Measurements from ENCODE around the gene RARB.

Gene RARB

DNA sequence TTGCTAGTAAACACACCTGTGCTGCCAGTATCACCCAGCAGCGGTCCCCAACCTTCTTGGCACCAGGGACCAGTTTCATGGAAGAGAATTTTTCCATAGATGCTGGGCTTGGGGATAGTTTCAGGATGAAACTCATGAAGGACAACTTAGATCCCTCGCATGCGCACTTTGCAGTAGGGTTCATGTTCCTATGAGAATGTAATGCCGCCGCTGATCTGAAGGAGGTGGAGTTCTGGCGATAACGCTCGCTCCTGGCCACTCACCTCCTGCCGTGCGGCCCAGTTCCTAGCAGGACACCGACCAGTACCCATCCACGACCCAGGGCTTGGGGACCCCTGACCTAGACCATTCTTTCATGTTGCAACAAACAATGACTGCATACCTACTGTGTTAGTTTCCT, 146.9 kb downstream of the RARB start:
- Histone ChIP-seq H3K27me3 (ENCODE audit: insufficient read depth, poor library complexity, severe bottlenecking) (no peaks in the 10 kb centered on the region), H3K4me3 (replicated peaks; ENCODE audit: insufficient read depth, low read length) (no peak overlapping the region), H3K27ac (replicated peaks) (no peak overlapping the region)
- TF ChIP-seq, protein P1, sequence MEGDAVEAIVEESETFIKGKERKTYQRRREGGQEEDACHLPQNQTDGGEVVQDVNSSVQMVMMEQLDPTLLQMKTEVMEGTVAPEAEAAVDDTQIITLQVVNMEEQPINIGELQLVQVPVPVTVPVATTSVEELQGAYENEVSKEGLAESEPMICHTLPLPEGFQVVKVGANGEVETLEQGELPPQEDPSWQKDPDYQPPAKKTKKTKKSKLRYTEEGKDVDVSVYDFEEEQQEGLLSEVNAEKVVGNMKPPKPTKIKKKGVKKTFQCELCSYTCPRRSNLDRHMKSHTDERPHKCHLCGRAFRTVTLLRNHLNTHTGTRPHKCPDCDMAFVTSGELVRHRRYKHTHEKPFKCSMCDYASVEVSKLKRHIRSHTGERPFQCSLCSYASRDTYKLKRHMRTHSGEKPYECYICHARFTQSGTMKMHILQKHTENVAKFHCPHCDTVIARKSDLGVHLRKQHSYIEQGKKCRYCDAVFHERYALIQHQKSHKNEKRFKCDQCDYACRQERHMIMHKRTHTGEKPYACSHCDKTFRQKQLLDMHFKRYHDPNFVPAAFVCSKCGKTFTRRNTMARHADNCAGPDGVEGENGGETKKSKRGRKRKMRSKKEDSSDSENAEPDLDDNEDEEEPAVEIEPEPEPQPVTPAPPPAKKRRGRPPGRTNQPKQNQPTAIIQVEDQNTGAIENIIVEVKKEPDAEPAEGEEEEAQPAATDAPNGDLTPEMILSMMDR (IDR thresholded peaks at IDR 0.05; ENCODE audit: insufficient read depth, low read length) = no peak
- TF ChIP-seq SPI1 (IDR thresholded peaks at IDR 0.05; ENCODE audit: borderline replicate concordance, low read depth) = no peak
- TF ChIP-seq GABPA (IDR thresholded peaks at IDR 0.05; ENCODE audit: low read depth) = no peak
- TF ChIP-seq, protein P2, sequence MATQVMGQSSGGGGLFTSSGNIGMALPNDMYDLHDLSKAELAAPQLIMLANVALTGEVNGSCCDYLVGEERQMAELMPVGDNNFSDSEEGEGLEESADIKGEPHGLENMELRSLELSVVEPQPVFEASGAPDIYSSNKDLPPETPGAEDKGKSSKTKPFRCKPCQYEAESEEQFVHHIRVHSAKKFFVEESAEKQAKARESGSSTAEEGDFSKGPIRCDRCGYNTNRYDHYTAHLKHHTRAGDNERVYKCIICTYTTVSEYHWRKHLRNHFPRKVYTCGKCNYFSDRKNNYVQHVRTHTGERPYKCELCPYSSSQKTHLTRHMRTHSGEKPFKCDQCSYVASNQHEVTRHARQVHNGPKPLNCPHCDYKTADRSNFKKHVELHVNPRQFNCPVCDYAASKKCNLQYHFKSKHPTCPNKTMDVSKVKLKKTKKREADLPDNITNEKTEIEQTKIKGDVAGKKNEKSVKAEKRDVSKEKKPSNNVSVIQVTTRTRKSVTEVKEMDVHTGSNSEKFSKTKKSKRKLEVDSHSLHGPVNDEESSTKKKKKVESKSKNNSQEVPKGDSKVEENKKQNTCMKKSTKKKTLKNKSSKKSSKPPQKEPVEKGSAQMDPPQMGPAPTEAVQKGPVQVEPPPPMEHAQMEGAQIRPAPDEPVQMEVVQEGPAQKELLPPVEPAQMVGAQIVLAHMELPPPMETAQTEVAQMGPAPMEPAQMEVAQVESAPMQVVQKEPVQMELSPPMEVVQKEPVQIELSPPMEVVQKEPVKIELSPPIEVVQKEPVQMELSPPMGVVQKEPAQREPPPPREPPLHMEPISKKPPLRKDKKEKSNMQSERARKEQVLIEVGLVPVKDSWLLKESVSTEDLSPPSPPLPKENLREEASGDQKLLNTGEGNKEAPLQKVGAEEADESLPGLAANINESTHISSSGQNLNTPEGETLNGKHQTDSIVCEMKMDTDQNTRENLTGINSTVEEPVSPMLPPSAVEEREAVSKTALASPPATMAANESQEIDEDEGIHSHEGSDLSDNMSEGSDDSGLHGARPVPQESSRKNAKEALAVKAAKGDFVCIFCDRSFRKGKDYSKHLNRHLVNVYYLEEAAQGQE (IDR thresholded peaks at IDR 0.05; ENCODE audit: insufficient replicate concordance, low read depth) = no peak
- no peak for TF ChIP-seq POLR2AphosphoS5 (IDR thresholded peaks at IDR 0.05; ENCODE audit: low read depth)
- DNase-seq (ENCODE audit: low read depth in 1 of 2, low spot score in 1 of 2) = no peak

DNA sequence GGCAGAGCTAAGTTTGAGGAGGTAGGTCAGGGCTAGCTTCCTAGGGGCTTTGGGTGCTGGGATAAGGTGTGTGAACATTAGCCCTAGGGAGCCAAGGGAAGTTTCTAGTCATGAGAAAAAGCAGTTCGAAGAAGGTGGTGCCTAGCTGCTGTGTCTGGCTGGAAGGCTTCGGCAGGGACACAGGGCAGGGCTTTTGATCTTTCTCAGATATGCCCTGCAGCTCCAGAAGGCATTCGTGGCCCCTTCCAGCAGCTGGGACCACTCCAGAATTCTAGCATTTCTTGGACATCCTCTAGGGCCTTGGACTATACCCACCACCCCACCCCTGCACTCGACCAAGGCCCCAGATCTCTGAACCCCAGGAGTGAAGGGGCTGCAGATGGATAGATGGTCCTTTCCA, 148.1 kb downstream of the RARB start:
- TF ChIP-seq GABPA (IDR thresholded peaks at IDR 0.05; ENCODE audit: low read depth) (no peak), SPI1 (IDR thresholded peaks at IDR 0.05; ENCODE audit: borderline replicate concordance, low read depth) (no peak), POLR2AphosphoS5 (IDR thresholded peaks at IDR 0.05; ENCODE audit: low read depth) (no peak)
- TF ChIP-seq, protein P1 (IDR thresholded peaks at IDR 0.05; ENCODE audit: insufficient read depth, low read length) = no peak
- TF ChIP-seq, protein P2 (IDR thresholded peaks at IDR 0.05; ENCODE audit: insufficient replicate concordance, low read depth) = no peak
- no peak for DNase-seq (ENCODE audit: low read depth in 1 of 2, low spot score in 1 of 2)

DNA sequence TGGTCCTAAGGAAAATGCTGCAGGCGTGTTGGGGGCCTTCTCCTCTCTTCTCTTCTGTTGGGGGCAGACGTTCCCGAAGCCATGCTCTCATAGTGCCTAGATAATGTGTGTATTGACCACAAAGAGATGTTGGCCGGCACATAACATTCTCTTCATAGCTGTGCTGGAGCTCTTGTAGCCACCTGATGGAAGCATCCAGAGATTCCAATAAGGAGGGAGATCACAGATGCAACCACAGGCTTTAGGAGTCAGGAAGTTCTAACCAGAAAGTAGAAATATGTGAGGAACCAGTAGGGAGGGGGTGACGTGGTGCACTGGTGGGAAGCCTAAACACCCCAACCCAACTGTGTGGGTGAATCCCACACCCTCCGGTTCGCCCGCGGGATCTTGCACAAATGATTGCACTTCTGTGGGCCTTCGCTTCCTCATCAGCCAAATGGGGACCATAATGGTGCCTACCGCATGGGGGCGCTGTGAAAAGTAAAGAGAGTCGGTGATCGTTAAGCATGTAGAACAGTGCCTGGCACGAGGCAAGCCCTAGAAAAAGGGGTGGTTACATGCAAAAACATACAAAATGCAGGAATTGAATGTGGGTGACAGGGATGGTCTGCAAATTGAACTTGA, 148.9 kb downstream of the RARB start:
- H3K4me3 ChIP-seq (replicated peaks; ENCODE audit: insufficient read depth, low read length) = no peak overlapping the region
- no peaks in the 10 kb centered on the region for H3K27me3 ChIP-seq (ENCODE audit: insufficient read depth, poor library complexity, severe bottlenecking)
- H3K27ac ChIP-seq (replicated peaks) = no peak overlapping the region
- TF ChIP-seq, protein P2 (IDR thresholded peaks at IDR 0.05; ENCODE audit: insufficient replicate concordance, low read depth) = no peak
- TF ChIP-seq POLR2AphosphoS5 (IDR thresholded peaks at IDR 0.05; ENCODE audit: low read depth) = no peak
- TF ChIP-seq, protein P1 (IDR thresholded peaks at IDR 0.05; ENCODE audit: insufficient read depth, low read length) = no peak
- no peak for DNase-seq (ENCODE audit: low read depth in 1 of 2, low spot score in 1 of 2)

More for the DNA sequence above, 148.1 kb downstream of the RARB start:
- no peak overlapping the region for H3K27ac ChIP-seq (replicated peaks)
- H3K4me3 ChIP-seq (replicated peaks; ENCODE audit: insufficient read depth, low read length) = no peak overlapping the region
- H3K27me3 ChIP-seq (ENCODE audit: insufficient read depth, poor library complexity, severe bottlenecking) = no peaks in the 10 kb centered on the region
